Endothelial cell of umbilical vein (primary cell): Measurements from ENCODE around the gene ZC3H12A.

Experiments
- EZH2 ChIP-seq: IDR thresholded peaks from 2 replicates; pipeline ENCODE4 v1.6.1; 2012; ENCODE audit warnings: borderline replicate concordance, low read depth, mild to moderate bottlenecking, moderate library complexity, low read length, inconsistent platforms; ENCODE audit not compliant: severe bottlenecking
- FOS ChIP-seq: IDR thresholded peaks from 2 replicates; pipeline ENCODE4 v1.6.1; 2011; ENCODE audit warnings: mild to moderate bottlenecking, low read length, moderate library complexity, borderline replicate concordance; ENCODE audit not compliant: insufficient read depth
- GATA2 ChIP-seq: IDR thresholded peaks from 2 replicates; pipeline ENCODE4 v1.7.0; 2011; ENCODE audit warnings: low read depth, mild to moderate bottlenecking, moderate library complexity, mixed read lengths, low read length; ENCODE audit not compliant: insufficient read length, insufficient read depth
- JUN ChIP-seq: IDR thresholded peaks from 2 replicates; pipeline ENCODE4 v1.6.1; 2011; ENCODE audit warnings: borderline replicate concordance, low read depth; ENCODE audit not compliant: insufficient read length, insufficient read depth
- MYC ChIP-seq: IDR thresholded peaks from one replicate; pipeline ENCODE4 v1.6.1; 2011; ENCODE audit warnings: mild to moderate bottlenecking, low read depth, low read length
- POLR2A ChIP-seq: IDR thresholded peaks from 2 replicates; pipeline ENCODE4 v1.6.1; 2012; ENCODE audit warnings: low read depth, mild to moderate bottlenecking, control low read depth, low read length
- POLR2AphosphoS5 ChIP-seq: IDR thresholded peaks from 2 replicates; pipeline ENCODE4 v1.6.1; 2012; ENCODE audit warnings: low read depth, mild to moderate bottlenecking, control low read depth, low read length, moderate library complexity; ENCODE audit not compliant: insufficient read depth
- TF ChIP-seq, protein P1 (sequence below), 2 donors: IDR thresholded peaks; 1 replicate in 1 of 2; 2 replicates in 1 of 2; pipeline ENCODE4 v1.5.1; 2011; ENCODE audit warnings: low read length in 2 of 2, mild to moderate bottlenecking in 2 of 2, moderate library complexity in 2 of 2, control low read depth in 1 of 2, inconsistent platforms in 1 of 2, low read depth in 1 of 2; ENCODE audit not compliant: insufficient read depth in 1 of 2; ENCODE audit errors: extremely low read depth in 1 of 2
- TF ChIP-seq, protein P2 (sequence below): IDR thresholded peaks from 2 replicates; pipeline ENCODE4 v1.6.1; 2011; ENCODE audit not compliant: insufficient read depth, insufficient read length

DNA sequence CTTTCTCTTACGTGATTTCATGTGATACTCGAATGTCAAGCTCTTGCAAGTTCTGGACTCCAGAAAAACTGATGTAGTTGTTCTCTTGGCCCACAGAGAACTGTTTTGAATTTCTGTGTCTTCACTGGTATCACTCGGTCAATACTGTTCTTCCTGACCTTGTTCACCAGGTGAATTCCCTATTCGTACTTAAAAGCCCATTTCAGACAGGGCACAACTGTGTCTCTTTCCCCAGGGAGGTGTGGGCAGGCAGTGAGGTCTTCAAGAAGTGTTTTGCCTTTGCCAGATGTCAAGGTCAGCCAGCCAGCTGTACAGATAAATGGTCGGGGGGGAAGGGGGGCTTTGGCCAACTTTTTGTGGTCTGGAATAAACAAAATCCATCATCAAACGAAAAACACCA, 27.5 kb upstream of the ZC3H12A start:
- TF ChIP-seq POLR2A (no peak), POLR2AphosphoS5 (no peak), MYC (no peak), JUN (no peak), EZH2 (no peak), GATA2 (no peak), FOS (no peak)
- TF ChIP-seq, protein P1, sequence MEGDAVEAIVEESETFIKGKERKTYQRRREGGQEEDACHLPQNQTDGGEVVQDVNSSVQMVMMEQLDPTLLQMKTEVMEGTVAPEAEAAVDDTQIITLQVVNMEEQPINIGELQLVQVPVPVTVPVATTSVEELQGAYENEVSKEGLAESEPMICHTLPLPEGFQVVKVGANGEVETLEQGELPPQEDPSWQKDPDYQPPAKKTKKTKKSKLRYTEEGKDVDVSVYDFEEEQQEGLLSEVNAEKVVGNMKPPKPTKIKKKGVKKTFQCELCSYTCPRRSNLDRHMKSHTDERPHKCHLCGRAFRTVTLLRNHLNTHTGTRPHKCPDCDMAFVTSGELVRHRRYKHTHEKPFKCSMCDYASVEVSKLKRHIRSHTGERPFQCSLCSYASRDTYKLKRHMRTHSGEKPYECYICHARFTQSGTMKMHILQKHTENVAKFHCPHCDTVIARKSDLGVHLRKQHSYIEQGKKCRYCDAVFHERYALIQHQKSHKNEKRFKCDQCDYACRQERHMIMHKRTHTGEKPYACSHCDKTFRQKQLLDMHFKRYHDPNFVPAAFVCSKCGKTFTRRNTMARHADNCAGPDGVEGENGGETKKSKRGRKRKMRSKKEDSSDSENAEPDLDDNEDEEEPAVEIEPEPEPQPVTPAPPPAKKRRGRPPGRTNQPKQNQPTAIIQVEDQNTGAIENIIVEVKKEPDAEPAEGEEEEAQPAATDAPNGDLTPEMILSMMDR (IDR thresholded peaks at IDR 0.05; ENCODE audit: extremely low read depth in 1 of 2, insufficient read depth in 1 of 2, low read depth in 1 of 2, low read length in 2 of 2) = no peak
- TF ChIP-seq, protein P2, sequence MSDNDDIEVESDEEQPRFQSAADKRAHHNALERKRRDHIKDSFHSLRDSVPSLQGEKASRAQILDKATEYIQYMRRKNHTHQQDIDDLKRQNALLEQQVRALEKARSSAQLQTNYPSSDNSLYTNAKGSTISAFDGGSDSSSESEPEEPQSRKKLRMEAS = no peak
